Mammary epithelial cell (primary cell): ENCODE data around the gene GTF2F1.

Source experiments
- EZH2 ChIP-seq: IDR thresholded peaks from 2 replicates; pipeline ENCODE4 v1.6.1; 2012; ENCODE audit warnings: low read length, inconsistent platforms, borderline replicate concordance
- TF ChIP-seq, protein P1 (sequence below), 2 donors: IDR thresholded peaks in 1 of 2; conservative IDR thresholded peaks in 1 of 2; 2 replicates each; pipeline ENCODE4 v1.5.1; 2011 to 2012; ENCODE audit warnings: inconsistent platforms in 2 of 2, low read length in 2 of 2, mild to moderate bottlenecking in 2 of 2, control low read depth in 1 of 2, low read depth in 1 of 2; ENCODE audit not compliant: insufficient read depth in 1 of 2; ENCODE audit errors: extremely low read depth in 1 of 2

- TF ChIP-seq, protein P1, sequence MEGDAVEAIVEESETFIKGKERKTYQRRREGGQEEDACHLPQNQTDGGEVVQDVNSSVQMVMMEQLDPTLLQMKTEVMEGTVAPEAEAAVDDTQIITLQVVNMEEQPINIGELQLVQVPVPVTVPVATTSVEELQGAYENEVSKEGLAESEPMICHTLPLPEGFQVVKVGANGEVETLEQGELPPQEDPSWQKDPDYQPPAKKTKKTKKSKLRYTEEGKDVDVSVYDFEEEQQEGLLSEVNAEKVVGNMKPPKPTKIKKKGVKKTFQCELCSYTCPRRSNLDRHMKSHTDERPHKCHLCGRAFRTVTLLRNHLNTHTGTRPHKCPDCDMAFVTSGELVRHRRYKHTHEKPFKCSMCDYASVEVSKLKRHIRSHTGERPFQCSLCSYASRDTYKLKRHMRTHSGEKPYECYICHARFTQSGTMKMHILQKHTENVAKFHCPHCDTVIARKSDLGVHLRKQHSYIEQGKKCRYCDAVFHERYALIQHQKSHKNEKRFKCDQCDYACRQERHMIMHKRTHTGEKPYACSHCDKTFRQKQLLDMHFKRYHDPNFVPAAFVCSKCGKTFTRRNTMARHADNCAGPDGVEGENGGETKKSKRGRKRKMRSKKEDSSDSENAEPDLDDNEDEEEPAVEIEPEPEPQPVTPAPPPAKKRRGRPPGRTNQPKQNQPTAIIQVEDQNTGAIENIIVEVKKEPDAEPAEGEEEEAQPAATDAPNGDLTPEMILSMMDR (conservative IDR thresholded peaks at IDR 0.05 in 1 of 2, IDR thresholded peaks at IDR 0.05 in 1 of 2; ENCODE audit: extremely low read depth in 1 of 2, insufficient read depth in 1 of 2, low read depth in 1 of 2, low read length in 2 of 2): no peak
- TF ChIP-seq EZH2: no peak
Observed at GRCh38 chr19:6343462-6343861, 49.5 kb downstream of the GTF2F1 start.
